Fibroblast of gingiva (primary cell): ENCODE data around the gene PGBD2.
"Not testable (repeated sequence)": the region's sequence is repeated elsewhere in the genome, so short reads cannot be mapped to it uniquely, and the experiment has no call there.

Source experiments
- DNase-seq: peaks from one replicate; pipeline ENCODE4 v3.0.0-alpha.2; 2011; ENCODE audit warnings: low read depth

The PGBD2 gene

DNA sequence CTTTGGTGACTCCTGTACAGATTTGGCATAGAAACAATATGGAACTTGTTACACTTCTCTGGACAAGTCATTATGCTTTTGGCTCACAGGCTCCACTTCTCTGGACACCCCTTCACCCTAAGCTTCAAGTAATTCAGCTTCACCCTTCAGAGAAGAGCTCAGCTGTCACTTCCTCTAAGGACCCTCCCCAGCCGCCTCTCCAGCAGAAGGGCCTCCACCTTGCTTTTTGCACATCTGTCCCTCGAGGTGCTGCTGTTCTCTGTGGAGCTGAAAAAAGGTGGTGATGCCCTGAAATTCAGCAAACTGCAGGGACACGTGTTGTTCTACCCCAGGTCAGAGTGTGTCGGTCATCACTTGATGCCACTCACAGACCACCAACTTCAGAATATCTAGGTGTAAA is 19.8 kb downstream of the PGBD2 start:
- DNase-seq = not testable (repeated sequence)

DNA sequence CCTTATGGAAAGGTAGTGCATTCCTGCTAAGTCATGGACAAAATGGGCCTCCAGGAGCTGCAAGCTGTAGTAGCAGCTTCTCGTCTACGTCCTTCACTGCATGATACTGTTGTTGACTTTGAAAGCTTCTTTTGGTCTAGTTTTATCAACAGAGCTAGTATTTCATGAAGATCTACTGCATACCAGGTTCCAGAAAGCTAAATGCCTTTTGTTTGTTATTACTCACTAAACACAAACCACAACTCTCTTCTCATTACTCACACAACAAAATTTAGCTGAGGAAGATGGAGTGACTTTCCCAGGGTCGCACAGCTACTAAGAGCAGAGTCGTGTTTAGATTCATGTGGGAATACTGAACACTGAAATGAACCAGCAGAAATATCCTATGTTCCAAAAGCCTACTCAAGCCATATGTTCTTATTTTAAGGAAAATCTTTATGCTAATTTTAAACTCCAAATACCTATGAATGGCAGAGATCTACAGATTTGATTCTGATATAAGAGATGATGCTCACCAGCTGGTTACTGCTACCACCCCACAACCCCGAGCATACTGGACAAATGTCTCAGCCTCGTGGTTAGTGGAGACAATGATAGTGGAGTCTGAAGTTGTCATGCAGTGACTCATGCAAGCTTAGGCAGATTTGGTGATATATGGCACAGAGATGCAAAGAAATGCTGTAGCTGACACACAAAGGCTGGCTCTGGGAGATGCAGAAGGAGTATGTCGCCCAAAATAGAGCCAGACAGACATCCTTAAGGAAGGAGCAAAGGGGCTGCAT is 20.6 kb downstream of the PGBD2 start:
- DNase-seq = no peak

DNA sequence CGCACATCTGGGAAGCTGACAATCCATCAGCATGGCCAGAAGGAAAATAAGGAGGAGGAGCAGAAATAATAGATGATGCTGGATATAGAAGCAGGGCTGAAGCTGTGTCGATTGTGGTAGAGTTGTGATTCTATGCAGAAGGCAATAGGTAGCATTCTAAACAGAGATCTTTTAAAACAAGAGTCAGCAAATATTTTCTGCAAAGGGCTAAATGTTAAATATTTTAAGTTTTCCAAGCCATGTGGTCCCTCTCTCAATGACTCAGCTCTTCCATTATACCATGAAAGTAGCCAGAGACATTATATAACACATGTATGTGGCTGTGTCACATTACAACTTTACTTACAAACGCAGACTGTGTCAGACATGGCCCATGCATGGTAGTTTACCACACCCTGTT is 21.2 kb downstream of the PGBD2 start:
- DNase-seq = not testable (repeated sequence)

DNA sequence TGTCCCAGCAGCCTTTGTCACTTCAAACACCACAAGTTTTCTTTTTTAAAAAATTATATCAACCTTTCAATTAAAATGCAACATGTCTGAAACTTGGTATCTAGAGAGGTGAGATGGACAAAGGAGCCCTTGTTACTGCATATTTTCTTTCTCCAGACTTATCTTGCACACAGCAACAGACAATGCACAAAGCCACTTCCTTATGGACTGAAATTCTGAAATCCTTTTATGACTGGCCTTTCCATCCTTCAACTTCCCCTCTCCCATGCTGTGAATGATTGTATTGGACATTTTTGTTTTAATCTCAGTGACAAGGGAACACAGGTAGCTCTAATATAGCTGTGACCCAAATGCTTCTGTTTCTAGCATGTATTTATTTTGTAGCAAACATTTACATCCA is 22.1 kb downstream of the PGBD2 start:
- not testable (repeated sequence) for DNase-seq

DNA sequence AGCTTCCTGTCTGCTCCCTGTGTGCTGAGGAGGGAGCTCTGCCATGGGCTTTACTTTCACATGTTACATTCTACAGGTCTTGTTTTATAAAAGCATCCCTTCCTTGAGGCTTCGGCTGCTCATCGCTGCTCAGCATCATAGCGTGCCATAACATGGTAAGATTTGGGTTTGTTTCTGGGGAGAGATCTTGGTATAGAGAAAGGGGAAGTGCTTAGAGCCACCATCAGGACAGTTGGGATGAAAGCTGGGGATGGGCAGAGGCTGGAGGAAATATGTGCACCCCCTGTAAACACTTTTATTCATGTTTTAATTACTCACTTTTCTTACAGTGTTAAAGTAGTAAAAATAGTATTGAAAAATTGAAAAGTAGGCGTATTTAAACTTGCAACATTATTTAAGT is 24.0 kb downstream of the PGBD2 start:
- DNase-seq = not testable (repeated sequence)

DNA sequence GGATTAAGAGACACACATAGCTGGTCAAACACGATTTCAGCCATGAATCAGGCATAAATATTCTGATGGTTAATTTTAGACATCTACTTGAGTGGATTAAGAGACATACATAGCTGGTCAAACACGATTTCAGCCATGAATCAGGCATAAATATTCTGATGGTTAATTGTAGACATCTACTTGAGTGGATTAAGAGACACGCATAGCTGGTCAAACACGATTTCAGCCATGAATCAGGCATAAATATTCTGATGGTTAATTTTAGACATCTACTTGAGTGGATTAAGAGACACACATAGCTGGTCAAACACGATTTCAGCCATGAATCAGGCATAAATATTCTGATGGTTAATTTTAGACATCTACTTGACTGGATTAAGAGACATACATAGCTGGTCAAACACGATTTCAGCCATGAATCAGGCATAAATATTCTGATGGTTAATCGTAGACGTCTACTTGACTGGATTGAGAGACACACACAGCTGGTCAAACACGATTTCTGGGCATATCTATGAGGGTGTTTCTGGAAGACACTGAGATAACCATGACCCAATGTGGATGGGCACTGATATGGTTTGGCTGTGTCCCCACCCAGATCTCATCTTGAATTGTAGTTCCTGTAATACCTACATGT is 32.3 kb downstream of the PGBD2 start:
- DNase-seq = not testable (repeated sequence)

DNA sequence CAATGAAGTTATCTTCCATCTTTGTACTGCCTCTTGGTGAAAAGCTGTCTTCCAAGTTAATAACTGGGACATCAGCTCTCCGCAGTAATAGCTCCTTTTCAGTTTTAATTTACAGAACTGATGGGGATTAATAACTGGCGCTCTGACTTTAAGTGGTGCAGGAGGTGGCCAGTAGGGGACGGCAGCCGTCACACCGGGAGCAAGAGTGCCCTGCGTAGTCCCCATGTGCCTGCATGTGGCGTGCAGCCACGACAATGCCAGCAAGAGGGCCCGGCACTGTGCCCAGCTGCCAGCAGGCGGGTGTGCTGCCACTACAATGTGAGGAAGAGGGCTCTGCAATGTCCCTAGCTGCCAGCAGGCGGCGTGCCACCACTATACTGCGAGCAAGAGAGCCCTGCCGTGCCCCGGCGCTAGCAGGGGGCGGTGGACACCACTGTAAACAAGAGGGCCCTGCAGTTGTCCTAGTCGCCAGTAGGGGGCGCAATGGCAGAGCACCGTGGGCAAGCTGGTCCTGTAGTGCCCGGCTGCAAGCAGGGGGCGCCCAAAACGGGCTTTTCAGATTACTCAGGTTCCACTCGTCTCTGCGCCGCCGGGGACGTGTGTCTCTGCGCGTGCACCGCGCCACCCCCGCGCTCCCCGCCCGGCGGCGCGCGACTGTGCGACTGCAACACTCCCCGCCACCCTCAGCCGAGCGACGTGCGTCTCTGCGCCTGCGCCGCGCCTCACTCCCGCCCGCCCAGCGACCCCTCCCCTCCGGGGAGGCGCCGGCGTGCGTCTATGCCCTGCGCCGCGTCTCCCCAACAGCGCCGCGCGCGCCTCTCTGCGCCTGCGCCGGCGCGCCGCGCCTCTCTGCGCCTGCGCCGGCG is 38.3 kb downstream of the PGBD2 start:
- DNase-seq = not testable (repeated sequence)

DNA sequence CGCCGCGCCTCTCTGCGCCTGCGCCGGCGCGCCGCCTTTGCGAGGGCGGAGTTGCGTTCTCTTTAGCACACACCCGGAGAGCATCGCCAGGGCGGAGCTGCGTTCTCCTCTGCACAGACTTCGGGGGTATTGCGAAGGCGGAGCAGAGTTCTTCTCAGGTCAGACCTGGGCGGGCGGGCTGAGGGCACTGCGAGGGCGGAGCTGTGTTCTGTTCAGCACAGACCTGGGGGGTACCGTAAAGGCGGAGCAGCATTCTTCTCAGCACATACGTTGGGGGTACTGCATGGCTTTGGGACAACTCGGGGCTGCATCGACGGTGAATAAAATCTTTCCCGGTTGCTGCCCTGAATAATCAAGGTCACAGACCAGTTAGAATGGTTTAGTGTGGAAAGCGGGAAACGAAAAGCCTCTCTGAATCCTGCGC is 39.0 kb downstream of the PGBD2 start:
- not testable (repeated sequence) for DNase-seq

DNA sequence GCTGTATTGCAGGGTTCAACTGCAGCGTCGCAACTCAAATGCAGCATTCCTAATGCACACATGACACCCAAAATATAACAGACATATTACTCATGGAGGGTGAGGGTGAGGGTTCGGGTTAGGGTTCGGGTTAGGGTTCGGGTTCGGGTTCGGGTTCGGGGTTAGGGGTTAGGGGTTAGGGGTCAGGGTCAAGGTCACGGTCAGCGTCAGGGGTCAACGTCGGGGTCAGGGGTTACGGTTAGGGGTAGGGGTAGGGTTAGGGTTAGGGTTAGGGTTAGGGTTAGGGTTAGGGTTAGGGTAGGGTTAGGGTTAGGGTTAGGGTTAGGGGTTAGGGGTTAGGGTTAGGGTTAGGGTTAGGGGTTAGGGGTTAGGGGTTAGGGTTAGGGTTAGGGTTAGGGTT is 39.4 kb downstream of the PGBD2 start:
- not testable (repeated sequence) for DNase-seq

DNA sequence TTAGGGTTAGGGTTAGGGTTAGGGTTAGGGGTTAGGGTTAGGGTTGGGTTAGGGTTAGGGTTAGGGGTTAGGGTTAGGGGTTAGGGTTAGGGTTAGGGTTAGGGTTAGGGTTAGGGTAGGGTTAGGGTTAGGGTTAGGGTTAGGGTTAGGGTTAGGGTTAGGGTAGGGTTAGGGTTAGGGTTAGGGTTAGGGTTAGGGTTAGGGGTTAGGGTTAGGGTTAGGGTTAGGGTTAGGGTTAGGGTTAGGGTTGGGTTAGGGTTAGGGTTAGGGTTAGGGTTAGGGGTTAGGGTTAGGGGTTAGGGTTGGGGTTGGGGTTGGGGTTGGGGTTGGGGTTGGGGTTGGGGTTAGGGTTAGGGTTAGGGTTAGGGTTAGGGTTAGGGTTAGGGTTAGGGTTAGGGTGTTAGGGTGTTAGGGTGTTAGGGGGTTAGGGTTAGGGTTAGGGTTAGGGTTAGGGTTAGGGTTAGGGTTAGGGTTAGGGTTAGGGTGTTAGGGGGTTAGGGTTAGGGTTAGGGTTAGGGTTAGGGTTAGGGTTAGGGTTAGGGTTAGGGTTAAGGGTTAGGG is 39.9 kb downstream of the PGBD2 start:
- DNase-seq = not testable (repeated sequence)
